Fibroblast of skin of back (primary cell): ENCODE data around the gene LENG8.
"Not testable (repeated sequence)": the region's sequence is repeated elsewhere in the genome, so short reads cannot be mapped to it uniquely, and the experiment has no call there.

ENCODE experiments used
- DNase-seq: peaks from one replicate; pipeline ENCODE4 v3.0.0-alpha.2; 2013

Gene LENG8

GRCh38 chr19:54485851-54486250 is 36.9 kb downstream of the LENG8 start:
- no peak for DNase-seq

GRCh38 chr19:54489341-54489740 is 40.3 kb downstream of the LENG8 start:
- DNase-seq, result no peak

GRCh38 chr19:54489766-54490165 is 40.8 kb downstream of the LENG8 start:
- no peak for DNase-seq

DNA sequence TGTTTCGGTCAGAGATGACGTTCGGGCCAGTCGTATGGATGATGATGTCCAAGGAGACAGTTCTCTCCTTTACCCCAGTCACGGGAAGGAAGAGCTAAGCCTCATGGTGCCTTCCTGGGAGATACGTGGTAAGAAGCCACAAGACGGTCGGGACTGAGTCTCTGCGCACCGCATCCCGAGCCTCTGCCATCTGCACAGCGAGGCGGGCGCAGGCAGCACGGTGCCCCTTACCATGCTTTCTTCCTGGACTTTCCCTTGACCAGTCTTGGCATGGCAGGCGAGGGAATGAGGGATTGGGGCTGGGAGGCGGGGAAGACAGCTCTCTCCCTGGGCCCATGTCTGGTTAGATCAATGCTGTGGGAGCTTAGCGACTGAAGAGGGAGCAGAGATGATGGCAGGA is 43.6 kb downstream of the LENG8 start:
- no peak for DNase-seq

DNA sequence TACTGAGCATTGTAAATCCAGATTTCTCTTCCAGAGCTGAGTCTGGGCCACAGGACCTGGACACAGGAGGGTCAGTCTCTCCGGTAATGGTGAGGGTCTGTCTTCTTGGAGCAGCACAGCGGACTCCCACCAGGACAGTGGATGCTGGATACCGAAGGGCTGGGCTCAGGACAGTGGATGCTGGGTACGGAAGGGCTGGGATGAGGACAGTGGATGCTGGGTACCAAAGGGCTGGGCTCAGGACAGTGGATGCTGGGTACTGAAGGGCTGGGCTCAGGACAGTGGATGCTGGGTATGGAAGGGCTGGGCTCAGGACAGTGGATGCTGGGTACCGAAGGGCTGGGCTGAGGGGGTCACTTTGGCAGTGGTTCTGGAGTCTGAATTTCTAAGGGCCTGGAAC is 44.1 kb downstream of the LENG8 start:
- not testable (repeated sequence) for DNase-seq

DNA sequence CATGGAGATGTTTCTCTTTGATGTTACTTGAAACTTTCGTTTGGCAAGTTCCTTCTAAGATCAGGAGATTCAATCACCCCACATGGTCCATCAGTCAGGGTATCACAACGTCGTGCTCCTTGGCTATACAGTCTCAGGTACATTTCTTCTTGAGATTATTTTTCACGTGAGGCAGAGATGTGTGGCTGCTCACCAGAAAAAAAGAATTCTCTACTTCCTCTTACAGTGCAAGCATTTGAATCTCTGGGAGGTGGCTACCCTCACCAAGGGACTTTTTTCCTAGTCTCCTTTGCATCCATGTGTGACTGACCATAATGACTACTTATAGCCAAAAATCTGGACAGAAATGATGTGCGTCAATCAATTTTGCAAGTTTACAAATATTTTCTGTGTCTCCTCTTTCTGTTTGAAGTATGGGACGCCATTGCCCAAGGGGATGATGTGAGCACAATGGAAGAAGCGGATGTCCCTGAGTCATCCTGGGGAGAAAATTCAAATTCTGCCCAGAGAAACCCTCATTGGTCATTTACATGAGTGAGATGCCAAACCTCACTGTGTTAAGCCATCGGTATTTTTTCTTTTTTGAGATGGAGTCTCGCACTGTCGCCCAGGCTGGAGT is 45.1 kb downstream of the LENG8 start:
- DNase-seq, result no peak

DNA sequence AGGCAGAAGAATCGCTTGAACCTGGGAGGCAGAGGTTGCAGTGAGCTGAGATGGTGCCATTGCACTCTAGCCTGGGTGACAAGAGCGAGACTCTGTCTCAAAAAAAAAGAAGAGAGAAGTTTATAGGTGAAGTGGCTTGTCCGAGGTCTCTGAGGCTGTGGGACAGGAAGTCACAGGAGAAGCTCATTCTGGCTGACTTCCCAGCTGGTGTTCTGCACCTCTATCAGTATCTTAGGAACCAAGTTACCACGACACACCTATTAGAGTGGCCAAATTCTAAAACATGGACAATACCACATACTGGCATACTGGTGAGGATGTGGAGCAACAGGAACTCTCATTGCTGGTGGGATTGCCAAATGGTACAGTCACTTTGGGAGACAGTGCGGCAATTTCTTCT is 46.3 kb downstream of the LENG8 start:
- not testable (repeated sequence) for DNase-seq

GRCh38 chr19:54497747-54498450 is 48.9 kb downstream of the LENG8 start:
- DNase-seq, result not testable (repeated sequence)

DNA sequence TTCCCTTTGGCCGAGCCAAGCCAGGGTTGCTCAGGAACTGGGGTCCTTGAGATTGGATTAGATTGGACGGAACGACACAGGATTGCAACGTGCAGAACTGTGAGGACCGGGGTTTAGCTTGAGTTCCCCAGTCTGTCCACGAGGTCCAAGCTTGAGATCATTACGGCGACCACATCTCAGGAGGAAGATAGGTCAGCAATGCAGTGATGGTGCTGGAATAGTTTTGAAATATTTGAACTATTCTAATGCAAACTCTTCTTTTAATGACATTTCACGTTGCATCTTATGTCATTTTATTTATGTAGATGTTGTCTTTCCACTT is 49.4 kb downstream of the LENG8 start:
- not testable (repeated sequence) for DNase-seq

DNA sequence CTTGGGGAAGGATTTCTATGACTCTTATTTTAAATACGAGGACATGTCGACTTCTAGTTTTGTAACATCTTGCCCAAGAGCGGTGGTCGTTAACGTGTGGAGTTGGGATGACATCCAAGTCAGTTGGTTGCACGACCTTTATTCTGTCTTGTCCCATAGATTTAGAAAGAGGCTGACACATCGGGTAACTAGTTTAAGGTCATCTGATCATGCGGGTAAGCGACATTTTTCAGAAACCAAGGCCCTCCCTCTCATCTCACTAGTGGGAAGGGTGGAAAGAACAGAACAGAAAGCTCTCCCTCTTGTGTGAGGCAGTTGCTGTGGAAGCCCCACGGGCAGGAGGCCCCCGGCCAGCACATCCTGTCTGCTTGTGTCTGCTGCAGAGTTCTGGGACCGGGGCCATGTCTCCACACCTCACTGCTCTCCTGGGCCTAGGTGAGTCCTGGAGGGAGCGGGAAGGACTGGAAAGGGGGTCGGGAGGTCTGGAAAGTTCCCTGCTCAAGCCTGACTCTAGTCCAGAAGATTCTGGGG is 53.6 kb downstream of the LENG8 start, which contains the start of gene LAIR2:
LAIR2 (plus strand) TSS at position 314 of the 531 bp plus-strand sequence; CDS start at position 402, 88 bp downstream.
- DNase-seq, result no peak

- DNase-seq, result not testable (repeated sequence)
Measured at GRCh38 chr19:54505542-54505941, 56.5 kb downstream of the LENG8 start.

- DNase-seq, result no peak
Measured at GRCh38 chr19:54506079-54506478, 57.1 kb downstream of the LENG8 start.

GRCh38 chr19:54507038-54507717 is 58.2 kb downstream of the LENG8 start:
- not testable (repeated sequence) for DNase-seq

DNA sequence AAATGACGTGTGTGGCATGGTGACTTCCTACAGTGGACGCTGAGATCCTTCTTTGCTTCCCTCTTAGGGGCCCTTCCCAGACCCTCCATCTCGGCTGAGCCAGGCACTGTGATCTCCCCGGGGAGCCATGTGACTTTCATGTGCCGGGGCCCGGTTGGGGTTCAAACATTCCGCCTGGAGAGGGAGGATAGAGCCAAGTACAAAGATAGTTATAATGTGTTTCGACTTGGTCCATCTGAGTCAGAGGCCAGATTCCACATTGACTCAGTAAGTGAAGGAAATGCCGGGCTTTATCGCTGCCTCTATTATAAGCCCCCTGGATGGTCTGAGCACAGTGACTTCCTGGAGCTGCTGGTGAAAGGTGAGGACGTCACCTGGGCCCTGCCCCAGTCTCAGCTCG is 58.8 kb downstream of the LENG8 start:
- no peak for DNase-seq

DNA sequence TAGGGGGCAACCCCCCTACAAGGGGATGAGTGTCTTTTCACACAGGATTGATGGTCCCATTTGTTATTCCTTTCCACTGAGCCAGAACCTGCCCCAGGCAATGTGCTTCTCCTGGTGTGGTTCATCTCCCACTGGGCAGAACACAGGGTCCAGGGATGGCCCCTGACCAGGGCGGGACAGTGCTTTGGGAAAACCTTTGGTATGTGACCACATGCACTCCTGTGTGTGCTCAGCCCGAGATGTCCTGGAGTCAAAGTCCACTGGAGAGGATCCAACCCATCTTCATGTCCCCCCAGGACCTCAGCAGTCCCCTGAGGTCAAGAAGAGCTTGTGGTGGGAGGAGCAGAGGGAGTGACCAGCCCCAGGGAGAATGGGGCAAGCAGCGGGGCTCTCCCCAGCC is 59.5 kb downstream of the LENG8 start:
- not testable (repeated sequence) for DNase-seq

GRCh38 chr19:54509200-54509940 is 60.4 kb downstream of the LENG8 start:
- not testable (repeated sequence) for DNase-seq
